Stomach (tissue), 9 donors: ENCODE results near the gene LRRC34. TPM values are rescaled to one million over a fixed set of nuclear protein-coding genes. Genes with fewer than 3 reads are reported as not detected.

Source experiments
- DNase-seq, 2 donors: peaks; one replicate each; pipeline versions ENCODE4 v3.0.0 to v3.0.0-alpha.2; 2013 to 2019
- H3K27ac ChIP-seq, 5 donors: fragments of 200-600 bp in 4 of 5; sonication (generic) in 4 of 5; one replicate each; pipeline ENCODE4 v1.5.1; 2013 to 2019; ENCODE audit warnings: mild to moderate bottlenecking in 1 of 5, moderate library complexity in 1 of 5
- H3K27me3 ChIP-seq, 3 donors: fragments of 200-600 bp; sonication (generic); one replicate each; pipeline ENCODE4 v1.5.1; 2017 to 2019; ENCODE audit warnings: mixed run types in 1 of 3
- H3K36me3 ChIP-seq, 4 donors: fragments of 200-600 bp; sonication (generic); 1 replicate in 3 of 4; 2 replicates in 1 of 4; pipeline ENCODE4 v1.5.1; 2016 to 2019
- H3K4me1 ChIP-seq, 4 donors: fragments of 200-600 bp; sonication (generic); one replicate each; pipeline ENCODE4 v1.5.1; 2016 to 2019
- H3K4me3 ChIP-seq, 4 donors: fragments of 200-600 bp; sonication (generic) in 3 of 4; one replicate each; pipeline ENCODE4 v1.5.1; 2016 to 2019; ENCODE audit warnings: mild to moderate bottlenecking in 1 of 4
- H3K9me3 ChIP-seq, 4 donors: fragments of 200-600 bp; sonication (generic); one replicate each; pipeline ENCODE4 v1.5.1; 2016 to 2019
- CTCF ChIP-seq, 7 experiments: fragments of 450-650 bp in 4 of 7; fragments of 200-600 bp in 3 of 7; sonication (generic) in 3 of 7; IDR thresholded peaks; one replicate each; pipeline ENCODE4 v1.5.1; 2016 to 2019; ENCODE audit warnings: antibody characterized with exemption in 7 of 7, control low read depth in 2 of 7, mild to moderate bottlenecking in 1 of 7
- EP300 ChIP-seq: sonication (generic); formaldehyde crosslinking; IDR thresholded peaks from one replicate; pipeline ENCODE4 v1.6.1; 2017; ENCODE audit warnings: antibody characterized with exemption
- POLR2A ChIP-seq, 4 donors: fragments of 450-650 bp; IDR thresholded peaks; one replicate each; pipeline ENCODE4 v1.6.1; 2016; ENCODE audit warnings: antibody characterized with exemption in 4 of 4, control low read depth in 2 of 4, mild to moderate bottlenecking in 1 of 4, moderate library complexity in 1 of 4
- POLR2AphosphoS5 ChIP-seq, 3 donors: sonication (generic); formaldehyde crosslinking; IDR thresholded peaks; one replicate each; pipeline ENCODE4 v1.6.1; 2016; ENCODE audit warnings: antibody characterized with exemption in 3 of 3
- WGBS, 5 donors: extraction: QIAGEN DNeasy Blood & Tissue Kit in 3 of 5; methylation state at CpG; one replicate each; pipeline versions ENCODE4 v1.1.5 to v1.1.7; 2013 to 2018; 5-methylcytosine and 5-hydroxymethylcytosine counted together
- intact Hi-C: fragments of 100-400 bp; cut with DNase I; formaldehyde crosslinking; loops from one replicate; pipeline ENCODE4 v1.15.1; 2023; ENCODE audit warnings: low total_unique reads
- polyA plus RNA-seq, 3 donors: library from polyadenylated mRNA; stranded (reverse); fragments of 200-250 nt; gene quantifications; one replicate each; pipeline ENCODE4 v1.2.3, GENCODE V29; 2013
- total RNA-seq, 5 donors: library from RNA; depleted of rRNA; stranded (reverse); fragments of >200 nt; gene quantifications; one replicate each; pipeline versions ENCODE4 v1.1.0 to v1.2.3, GENCODE V29; 2014 to 2016
- donor health status: healthy with polysubstance abuse.
- donor health status: Bipolar disorder and iron deficiency.
- donor health status: healthy.

The LRRC34 gene
- total and polyA plus RNA-seq, 8 donors, result 0.43 to 4.2 (median 1.7) TPM; not detected in 3

GRCh38 chr3:169825316-169825715 is 12.6 kb upstream of the LRRC34 start:
- no peaks in the 10 kb centered on the region for H3K4me1 ChIP-seq
- no peak overlapping the region for H3K4me3 ChIP-seq
- DNase-seq, result no peak
- no peaks in the 10 kb centered on the region for H3K36me3 ChIP-seq
- intact Hi-C loops, result no loop called here
- no peak for TF ChIP-seq POLR2A (IDR thresholded peaks at IDR 0.05)
- TF ChIP-seq CTCF (IDR thresholded peaks at IDR 0.05), result no peak
- no peak for TF ChIP-seq EP300
- no peak for TF ChIP-seq POLR2AphosphoS5 (IDR thresholded peaks at IDR 0.05)
- 77 to 86% (median 82%) methylated on average over 3 of the region's 3 CpGs for WGBS, 5 donors
- H3K27me3 ChIP-seq, result peaks cover 0 to 3% (median 0%) of the 10 kb centered on the region in 3 donors
- H3K9me3 ChIP-seq, result no peaks in the 10 kb centered on the region
- H3K27ac ChIP-seq, result no peak overlapping the region

GRCh38 chr3:169822983-169823382 is 10.3 kb upstream of the LRRC34 start:
- no peaks in the 10 kb centered on the region for H3K36me3 ChIP-seq
- no peaks in the 10 kb centered on the region for H3K9me3 ChIP-seq
- no peak overlapping the region for H3K27ac ChIP-seq
- H3K4me3 ChIP-seq, result no peak overlapping the region
- intact Hi-C loops, result no loop called here
- TF ChIP-seq CTCF (IDR thresholded peaks at IDR 0.05), result no peak
- TF ChIP-seq EP300, result no peak
- TF ChIP-seq POLR2A (IDR thresholded peaks at IDR 0.05), result no peak
- TF ChIP-seq POLR2AphosphoS5 (IDR thresholded peaks at IDR 0.05), result no peak
- H3K27me3 ChIP-seq, result peaks cover 0 to 3% (median 0%) of the 10 kb centered on the region in 3 donors
- no peak for DNase-seq
- WGBS, 5 donors, result 68 to 78% (median 71%) methylated on average over 6 of the region's 6 CpGs
- no peaks in the 10 kb centered on the region for H3K4me1 ChIP-seq

GRCh38 chr3:169822540-169822939 is 9.8 kb upstream of the LRRC34 start:
- H3K27me3 ChIP-seq, result peaks cover 0 to 3% (median 0%) of the 10 kb centered on the region in 3 donors
- intact Hi-C loops, result no loop called here
- no peak for DNase-seq
- WGBS, 5 donors, result 92 to 94% (median 93%) methylated on average over 20 of the region's 20 CpGs
- H3K36me3 ChIP-seq, result no peaks in the 10 kb centered on the region
- H3K4me1 ChIP-seq, result no peaks in the 10 kb centered on the region
- no peaks in the 10 kb centered on the region for H3K9me3 ChIP-seq
- no peak overlapping the region for H3K4me3 ChIP-seq
- TF ChIP-seq CTCF (IDR thresholded peaks at IDR 0.05) (no peak), POLR2A (IDR thresholded peaks at IDR 0.05) (no peak), POLR2AphosphoS5 (IDR thresholded peaks at IDR 0.05) (no peak), EP300 (no peak)
- no peak overlapping the region for H3K27ac ChIP-seq

- 92 to 97% (median 93%) methylated on average over 15 of the region's 15 CpGs for WGBS, 5 donors
- Histone ChIP-seq H3K4me3 (no peak overlapping the region), H3K36me3 (no peaks in the 10 kb centered on the region), H3K4me1 (no peaks in the 10 kb centered on the region), H3K27ac (no peak overlapping the region), H3K9me3 (no peaks in the 10 kb centered on the region), H3K27me3 (peaks cover 0 to 3% (median 0%) of the 10 kb centered on the region in 3 donors)
- no peak for TF ChIP-seq CTCF (IDR thresholded peaks at IDR 0.05)
- TF ChIP-seq POLR2A (IDR thresholded peaks at IDR 0.05), result no peak
- TF ChIP-seq POLR2AphosphoS5 (IDR thresholded peaks at IDR 0.05), result no peak
- no peak for TF ChIP-seq EP300
- intact Hi-C loops, result no loop called here
- no peak for DNase-seq
Measured at GRCh38 chr3:169822091-169822490, 9.4 kb upstream of the LRRC34 start.
